ENCODE results near the gene KLHL8. TPM values are rescaled to one million over a fixed set of nuclear protein-coding genes. Genes with fewer than 3 reads are reported as not detected.

Gene KLHL8
- total RNA-seq, 1 donor from 2014 or later, result 16.6 TPM

GRCh38 chr4:87239194-87239593, 18.8 kb upstream of the KLHL8 start:
- Mint-ChIP-seq H3K27me3 (no peaks in the 10 kb centered on the region), H3K4me3 (no peak overlapping the region), H3K36me3 (no peaks in the 10 kb centered on the region), H3K4me1 (ENCODE audit: unreplicated experiment) (no peaks in the 10 kb centered on the region), H3K9me3 (peaks cover 8% of the 10 kb centered on the region), H3K27ac (no peak overlapping the region)
- no peak for DNase-seq (ENCODE audit: extremely low spot score, unreplicated experiment)
- TF ChIP-seq CTCF (conservative IDR thresholded peaks at IDR 0.05), result no peak

- Mint-ChIP-seq H3K9me3 (no peaks in the 10 kb centered on the region), H3K4me1 (ENCODE audit: unreplicated experiment) (no peaks in the 10 kb centered on the region), H3K36me3 (no peaks in the 10 kb centered on the region), H3K4me3 (no peak overlapping the region), H3K27me3 (no peaks in the 10 kb centered on the region), H3K27ac (no peak overlapping the region)
- TF ChIP-seq CTCF (conservative IDR thresholded peaks at IDR 0.05), result no peak
- DNase-seq (ENCODE audit: extremely low spot score, unreplicated experiment), result no peak
These were observed 16.4 kb upstream of the KLHL8 start for GRCh38 chr4:87236861-87237260.

- Mint-ChIP-seq H3K27ac (no peak overlapping the region), H3K4me1 (ENCODE audit: unreplicated experiment) (no peaks in the 10 kb centered on the region), H3K4me3 (peak overlapping the region; percentile 45), H3K27me3 (no peaks in the 10 kb centered on the region), H3K36me3 (no peaks in the 10 kb centered on the region), H3K9me3 (no peaks in the 10 kb centered on the region)
- no peak for DNase-seq (ENCODE audit: extremely low spot score, unreplicated experiment)
- TF ChIP-seq CTCF (conservative IDR thresholded peaks at IDR 0.05), result no peak
These were observed 14.7 kb upstream of the KLHL8 start for GRCh38 chr4:87235020-87235671.

DNA sequence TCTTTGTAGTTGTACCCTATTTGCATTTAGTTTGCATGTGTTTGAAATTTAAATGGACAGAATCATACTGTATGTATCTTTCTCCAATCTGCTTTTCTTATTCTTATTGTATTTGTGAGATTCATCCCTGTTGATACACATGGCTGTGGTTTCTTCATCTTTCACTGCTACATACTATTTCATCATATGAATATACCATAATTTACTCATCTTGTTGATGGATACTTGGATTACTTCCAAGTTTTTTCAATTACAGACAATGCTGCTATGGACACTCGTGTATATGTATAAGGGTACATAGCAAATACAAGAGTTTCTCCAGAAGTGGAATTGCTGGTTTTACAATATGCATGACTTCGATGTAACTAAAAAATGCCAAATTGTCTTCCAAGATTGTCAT, 11.8 kb upstream of the KLHL8 start:
- Mint-ChIP-seq H3K36me3 (no peaks in the 10 kb centered on the region), H3K9me3 (no peaks in the 10 kb centered on the region), H3K27ac (no peak overlapping the region), H3K4me1 (ENCODE audit: unreplicated experiment) (peaks cover 9% of the 10 kb centered on the region), H3K27me3 (peaks cover 3% of the 10 kb centered on the region), H3K4me3 (no peak overlapping the region)
- DNase-seq (ENCODE audit: extremely low spot score, unreplicated experiment), result no peak
- TF ChIP-seq CTCF (conservative IDR thresholded peaks at IDR 0.05), result no peak

GRCh38 chr4:87230806-87231205, 10.4 kb upstream of the KLHL8 start:
- Mint-ChIP-seq H3K36me3 (no peaks in the 10 kb centered on the region), H3K27me3 (peaks cover 3% of the 10 kb centered on the region), H3K4me1 (ENCODE audit: unreplicated experiment) (peaks cover 9% of the 10 kb centered on the region), H3K9me3 (no peaks in the 10 kb centered on the region), H3K4me3 (no peak overlapping the region), H3K27ac (no peak overlapping the region)
- TF ChIP-seq CTCF (conservative IDR thresholded peaks at IDR 0.05), result no peak
- DNase-seq (ENCODE audit: extremely low spot score, unreplicated experiment), result no peak

GRCh38 chr4:87229979-87230378, 9.6 kb upstream of the KLHL8 start:
- Mint-ChIP-seq H3K36me3 (no peaks in the 10 kb centered on the region), H3K4me3 (no peak overlapping the region), H3K27ac (no peak overlapping the region), H3K9me3 (no peaks in the 10 kb centered on the region), H3K4me1 (ENCODE audit: unreplicated experiment) (peaks cover 9% of the 10 kb centered on the region), H3K27me3 (peaks cover 3% of the 10 kb centered on the region)
- TF ChIP-seq CTCF (conservative IDR thresholded peaks at IDR 0.05), result no peak
- DNase-seq (ENCODE audit: extremely low spot score, unreplicated experiment), result no peak
